K562 (cell line): Measurements from ENCODE around the gene NTRK3. TPM values are rescaled to one million over a fixed set of nuclear protein-coding genes. Genes with fewer than 3 reads are reported as not detected.

Source experiments
- ATAC-seq: fragments of 200-7000 bp; cut with Tn5 transposase; 3 replicates; pipeline ENCODE4 v1.9.1; 2020; ENCODE audit warnings: moderate library complexity
- BruUV-seq: library from RNA; stranded (reverse); fragments of 400-500 nt; replicated peaks from 2 replicates; lab custom pipeline; 2021; lab: Mats Ljungman, UMichigan
- CTCF ChIA-PET: fragments of 300-600 bp; formaldehyde crosslinking; extraction: SDS; loops from one replicate; lab custom pipeline; 2021; ENCODE audit warnings: low intra/inter-chr PET ratio; lab: Yijun Ruan, JAX
- POLR2A ChIA-PET: fragments of 300-600, 350-650 bp; sonication (Branson Sonifier 250); formaldehyde crosslinking; extraction: SDS; loops from one replicate; lab custom pipeline; 2021; ENCODE audit warnings: antibody characterized with exemption, inconsistent platforms; lab: Yijun Ruan, JAX
- DNase-seq, 4 experiments: peaks; one replicate each; pipeline versions ENCODE4 v3.0.0 to v3.0.0-alpha.2; 2011 to 2018; ENCODE audit warnings: low spot score in 3 of 4, mixed read lengths in 3 of 4; ENCODE audit errors: extremely low read depth in 1 of 4
- FAIRE-seq: peaks from 2 replicates; lab custom pipeline; 2011; peaks lifted over from hg19 to GRCh38; lab: Jason Lieb, UNC
- H2AFZ ChIP-seq: 2 replicates; pipeline ENCODE4 v1.6.0; 2011; ENCODE audit warnings: low read depth, low read length, control low read depth, inconsistent platforms
- H3K27ac ChIP-seq: fragments of 200-600 bp; 3 replicates; pipeline ENCODE4 v1.8.0; 2011; ENCODE audit warnings: low read depth, mild to moderate bottlenecking, control low read depth, inconsistent platforms, low read length, moderate library complexity, mixed read lengths; ENCODE audit errors: extremely low read depth
- H3K27me3 ChIP-seq, 2 experiments: fragments of 300-600 bp in 1 of 2; 2 replicates in 1 of 2; 3 replicates in 1 of 2; pipeline versions ENCODE4 v1.6.0 to v1.8.0; 2011; ENCODE audit warnings: inconsistent platforms in 2 of 2, low read length in 2 of 2, mild to moderate bottlenecking in 1 of 2, mixed read lengths in 1 of 2, moderate library complexity in 1 of 2; ENCODE audit not compliant: control insufficient read depth in 2 of 2, insufficient read depth in 2 of 2
- H3K36me3 ChIP-seq: fragments of 300-600 bp; 3 replicates; pipeline ENCODE4 v1.8.0; 2011; ENCODE audit warnings: mild to moderate bottlenecking, low read length, inconsistent platforms; ENCODE audit not compliant: control insufficient read depth, insufficient read depth
- H3K4me1 ChIP-seq, 2 experiments: fragments of 200-600 bp in 1 of 2; replicated peaks in 1 of 2; 2 replicates in 1 of 2; 3 replicates in 1 of 2; pipeline versions ENCODE4 v1.5.1 to v1.8.0; 2011; ENCODE audit warnings: inconsistent platforms in 2 of 2, low read length in 2 of 2, mild to moderate bottlenecking in 1 of 2, mixed read lengths in 1 of 2, moderate library complexity in 1 of 2; ENCODE audit not compliant: control insufficient read depth in 2 of 2, insufficient read depth in 2 of 2
- H3K4me2 ChIP-seq: 2 replicates; pipeline ENCODE4 v1.6.1; 2011; ENCODE audit warnings: low read length, control low read depth, inconsistent platforms, mixed read lengths; ENCODE audit not compliant: insufficient read depth
- H3K4me3 ChIP-seq: fragments of 200-600 bp; sonication (generic), shearing (Covaris generic); 2 replicates; pipeline ENCODE4 v1.5.1; 2016; ENCODE audit warnings: control low read depth, inconsistent platforms
- H3K79me2 ChIP-seq: fragments of 200-600 bp; 3 replicates; pipeline ENCODE4 v1.8.0; 2011; ENCODE audit warnings: low read length, inconsistent platforms; ENCODE audit not compliant: control insufficient read depth, insufficient read depth
- H3K9ac ChIP-seq, 2 experiments: 2 replicates each; pipeline versions ENCODE4 v1.6.0 to v1.6.1; 2011; ENCODE audit warnings: low read depth in 2 of 2, low read length in 2 of 2, control low read depth in 1 of 2, inconsistent platforms in 1 of 2, mild to moderate bottlenecking in 1 of 2, mixed read lengths in 1 of 2; ENCODE audit not compliant: insufficient read depth in 1 of 2
- H3K9me1 ChIP-seq: one replicate; pipeline ENCODE4 v1.6.0; 2011; ENCODE audit warnings: inconsistent platforms, mild to moderate bottlenecking, low read length, moderate library complexity; ENCODE audit not compliant: control insufficient read depth, insufficient read depth
- H3K9me3 ChIP-seq: replicated peaks from 2 replicates; pipeline ENCODE4 v1.5.1; 2011; ENCODE audit warnings: low read depth, low read length, inconsistent platforms; ENCODE audit not compliant: control insufficient read depth, insufficient read depth
- H4K20me1 ChIP-seq: replicated peaks from 2 replicates; pipeline ENCODE4 v1.6.1; 2011; ENCODE audit warnings: low read length, inconsistent platforms, mixed read lengths; ENCODE audit not compliant: control insufficient read depth, insufficient read depth
- ELK3 ChIP-seq: fragments of 450-650 bp; formaldehyde crosslinking; IDR thresholded peaks from 2 replicates; pipeline ENCODE4 v1.4.0; 2020; ENCODE audit warnings: mild to moderate bottlenecking
- HMG20A ChIP-seq: fragments of 450-650 bp; formaldehyde crosslinking; conservative IDR thresholded peaks from 2 replicates; pipeline ENCODE4 v1.4.0; 2020; ENCODE audit warnings: mild to moderate bottlenecking, mixed read lengths
- KDM2B ChIP-seq: fragments of 250-450 bp; sonication (Bioruptor Pico); IDR thresholded peaks from 2 replicates; pipeline ENCODE4 v1.8.0; 2021; ENCODE audit warnings: mild to moderate bottlenecking, moderate library complexity
- PHF20 ChIP-seq: fragments of 450-650 bp; IDR thresholded peaks from 2 replicates; pipeline ENCODE4 v1.6.1; 2018; ENCODE audit not compliant: partially characterized antibody
- PML ChIP-seq: IDR thresholded peaks from 2 replicates; pipeline ENCODE4 v1.6.1; 2012; ENCODE audit warnings: low read length, inconsistent platforms
- POLR2A ChIP-seq: fragments of 450-650 bp; conservative IDR thresholded peaks from 2 replicates; pipeline ENCODE4 v1.6.1; 2016
- SP2 ChIP-seq: IDR thresholded peaks from 2 replicates; pipeline ENCODE4 v1.6.1; 2011; ENCODE audit warnings: mild to moderate bottlenecking, low read depth, low read length, moderate library complexity; ENCODE audit not compliant: poor library complexity, severe bottlenecking; ENCODE audit errors: extremely low read depth
- ZC3H4 ChIP-seq: sonication (generic); formaldehyde crosslinking; IDR thresholded peaks from 2 replicates; pipeline ENCODE4 v1.9.0; 2021; ENCODE audit warnings: missing genetic modification reagents, borderline replicate concordance
- ZNF134 ChIP-seq: fragments of 250-450 bp; sonication (Bioruptor Pico); conservative IDR thresholded peaks from 2 replicates; pipeline ENCODE4 v1.4.0; 2020
- ZNF174 ChIP-seq: fragments of 250-450 bp; sonication (Bioruptor Pico); IDR thresholded peaks from 2 replicates; pipeline ENCODE4 v1.4.0; 2020; ENCODE audit warnings: mild to moderate bottlenecking
- ZNF445 ChIP-seq: fragments of 250-450 bp; sonication (Bioruptor Pico); IDR thresholded peaks from 2 replicates; pipeline ENCODE4 v1.4.0; 2020; ENCODE audit warnings: low read depth, mild to moderate bottlenecking, moderate library complexity
- WGBS: fragments of 100-300 bp; shearing (Covaris generic); methylation state at CpG from one replicate; pipeline ENCODE4 v1.1.6; 2016; ENCODE audit warnings: low coverage, mixed read lengths; ENCODE audit not compliant: insufficient coverage; ENCODE audit errors: missing lambda C conversion rate; 5-methylcytosine and 5-hydroxymethylcytosine counted together
- in situ Hi-C: fragments of 300-500 bp; cut with MboI; formaldehyde crosslinking; loops from 4 replicates; pipeline ENCODE4 v1.15.0; 2018; ENCODE audit warnings: inconsistent platforms, mixed read lengths
- intact Hi-C: fragments of 100-400 bp; cut with micrococcal nuclease; formaldehyde crosslinking; loops from 2 replicates; pipeline ENCODE4 v1.14.2; 2022
- polyA plus RNA-seq, 8 experiments: library from polyadenylated mRNA; depleted of rRNA in 4 of 8; stranded (reverse) in 5 of 8; unstranded in 3 of 8; fragments of >200 nt; fragmentation: Nextera tagmentation in 2 of 8; fragmentation: Illumina TruSeq in 1 of 8; extraction: Ambion mirVana in 2 of 8; extraction: Trizol in 1 of 8; gene quantifications; 2 replicates each; pipeline versions ENCODE4 v1.2.1 to v1.2.3, GENCODE V29; 2011 to 2014; ENCODE audit warnings: inconsistent platforms in 1 of 8, missing spikeins in 1 of 8
- total RNA-seq, 7 experiments: library from RNA; depleted of rRNA in 6 of 7; stranded (reverse); fragments of >200 nt in 6 of 7; fragmentation: Illumina TruSeq in 2 of 7; extraction: Trizol in 2 of 7; gene quantifications; 2 replicates each; pipeline versions ENCODE4 v1.2.1 to v1.2.3, GENCODE V29; 2011 to 2021; ENCODE audit warnings: low replicate concordance in 1 of 7
- TF ChIP-seq, protein P1 (sequence below): fragments of 150-350 bp; conservative IDR thresholded peaks from 2 replicates; pipeline ENCODE4 v1.6.1; 2014; ENCODE audit warnings: low read length
- TF ChIP-seq, protein P2 (sequence below): sonication (generic); formaldehyde crosslinking; IDR thresholded peaks from 2 replicates; pipeline ENCODE4 v1.8.0; 2022; ENCODE audit warnings: missing genetic modification reagents, mild to moderate bottlenecking, moderate library complexity, borderline replicate concordance

Gene NTRK3
- total and polyA plus RNA-seq, 9 of the 15 experiments (the other 6 are each of a cell fraction or from before 2014, with no cell fraction given): 0.11 to 0.13 TPM; not detected in 7

GRCh38 chr15:88090481-88091011, 166.0 kb downstream of the NTRK3 start:
- H3K27ac ChIP-seq: no peak overlapping the region
- no peak overlapping the region for H3K4me2 ChIP-seq
- H3K9me3 ChIP-seq: no peaks in the 10 kb centered on the region
- 0% methylated on average over 6 of the region's 6 CpGs for WGBS
- no peak for FAIRE-seq
- no peak overlapping the region for H3K9ac ChIP-seq
- no peaks in the 10 kb centered on the region for H3K27me3 ChIP-seq
- no peak for ATAC-seq
- H3K9me1 ChIP-seq: no peaks in the 10 kb centered on the region
- H3K36me3 ChIP-seq: no peaks in the 10 kb centered on the region
- no peak overlapping the region for H2AFZ ChIP-seq
- CTCF ChIA-PET: no interaction called here
- H3K4me1 ChIP-seq: no peaks in the 10 kb centered on the region
- DNase-seq: no peak
- no peak overlapping the region for H3K4me3 ChIP-seq
- TF ChIP-seq ZNF445 (CRISPR knock-in tag) (no peak), ZNF174 (CRISPR knock-in tag) (no peak), POLR2A (no peak), ELK3 (no peak)
- no TSS peak for BruUV-seq
- POLR2A ChIA-PET: no interaction called here
- H3K79me2 ChIP-seq: no peaks in the 10 kb centered on the region
- intact Hi-C loops: no loop called here
- no peaks in the 10 kb centered on the region for H4K20me1 ChIP-seq
- in situ Hi-C loops: no loop called here

GRCh38 chr15:88089731-88090130, 166.8 kb downstream of the NTRK3 start:
- no peaks in the 10 kb centered on the region for H3K27me3 ChIP-seq
- H3K4me2 ChIP-seq: no peak overlapping the region
- no peaks in the 10 kb centered on the region for H3K4me1 ChIP-seq
- no peak overlapping the region for H3K27ac ChIP-seq
- H3K9me3 ChIP-seq: no peaks in the 10 kb centered on the region
- intact Hi-C loops: no loop called here
- no peaks in the 10 kb centered on the region for H3K9me1 ChIP-seq
- H4K20me1 ChIP-seq: no peaks in the 10 kb centered on the region
- ATAC-seq: no peak
- POLR2A ChIA-PET: no interaction called here
- in situ Hi-C loops: no loop called here
- WGBS: 3% methylated on average over 4 of the region's 4 CpGs
- CTCF ChIA-PET: no interaction called here
- no peak overlapping the region for H2AFZ ChIP-seq
- H3K36me3 ChIP-seq: no peaks in the 10 kb centered on the region
- BruUV-seq: no TSS peak
- no peaks in the 10 kb centered on the region for H3K79me2 ChIP-seq
- H3K9ac ChIP-seq: no peak overlapping the region
- H3K4me3 ChIP-seq: no peak overlapping the region
- DNase-seq: no peak
- FAIRE-seq: no peak
- no peak for TF ChIP-seq HMG20A (CRISPR knock-in tag)
- TF ChIP-seq, protein P1, sequence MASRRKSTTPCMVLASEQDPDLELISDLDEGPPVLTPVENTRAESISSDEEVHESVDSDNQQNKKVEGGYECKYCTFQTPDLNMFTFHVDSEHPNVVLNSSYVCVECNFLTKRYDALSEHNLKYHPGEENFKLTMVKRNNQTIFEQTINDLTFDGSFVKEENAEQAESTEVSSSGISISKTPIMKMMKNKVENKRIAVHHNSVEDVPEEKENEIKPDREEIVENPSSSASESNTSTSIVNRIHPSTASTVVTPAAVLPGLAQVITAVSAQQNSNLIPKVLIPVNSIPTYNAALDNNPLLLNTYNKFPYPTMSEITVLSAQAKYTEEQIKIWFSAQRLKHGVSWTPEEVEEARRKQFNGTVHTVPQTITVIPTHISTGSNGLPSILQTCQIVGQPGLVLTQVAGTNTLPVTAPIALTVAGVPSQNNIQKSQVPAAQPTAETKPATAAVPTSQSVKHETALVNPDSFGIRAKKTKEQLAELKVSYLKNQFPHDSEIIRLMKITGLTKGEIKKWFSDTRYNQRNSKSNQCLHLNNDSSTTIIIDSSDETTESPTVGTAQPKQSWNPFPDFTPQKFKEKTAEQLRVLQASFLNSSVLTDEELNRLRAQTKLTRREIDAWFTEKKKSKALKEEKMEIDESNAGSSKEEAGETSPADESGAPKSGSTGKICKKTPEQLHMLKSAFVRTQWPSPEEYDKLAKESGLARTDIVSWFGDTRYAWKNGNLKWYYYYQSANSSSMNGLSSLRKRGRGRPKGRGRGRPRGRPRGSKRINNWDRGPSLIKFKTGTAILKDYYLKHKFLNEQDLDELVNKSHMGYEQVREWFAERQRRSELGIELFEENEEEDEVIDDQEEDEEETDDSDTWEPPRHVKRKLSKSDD: no peak
- no peak for TF ChIP-seq KDM2B
- no peak for TF ChIP-seq ZC3H4 (CRISPR knock-in tag)
- TF ChIP-seq ZNF134: no peak
- no peak for TF ChIP-seq PML
- TF ChIP-seq ZNF174 (CRISPR knock-in tag): no peak
- TF ChIP-seq, protein P2, sequence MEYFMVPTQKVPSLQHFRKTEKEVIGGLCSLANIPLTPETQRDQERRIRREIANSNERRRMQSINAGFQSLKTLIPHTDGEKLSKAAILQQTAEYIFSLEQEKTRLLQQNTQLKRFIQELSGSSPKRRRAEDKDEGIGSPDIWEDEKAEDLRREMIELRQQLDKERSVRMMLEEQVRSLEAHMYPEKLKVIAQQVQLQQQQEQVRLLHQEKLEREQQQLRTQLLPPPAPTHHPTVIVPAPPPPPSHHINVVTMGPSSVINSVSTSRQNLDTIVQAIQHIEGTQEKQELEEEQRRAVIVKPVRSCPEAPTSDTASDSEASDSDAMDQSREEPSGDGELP: no peak
- no peak for TF ChIP-seq SP2
- no peak for TF ChIP-seq PHF20
